GM12865 (cell line): ENCODE results near the gene GPC1.
"Not testable (repeated sequence)": the region's sequence is repeated elsewhere in the genome, so short reads cannot be mapped to it uniquely, and the experiment has no call there.

Experiments used
- DNase-seq: peaks from one replicate; pipeline ENCODE4 v3.0.0; 2010; ENCODE audit warnings: low read depth
- H3K4me3 ChIP-seq: 2 replicates; pipeline ENCODE4 v1.5.1; 2011; ENCODE audit warnings: mild to moderate bottlenecking, low read depth, low read length, control low read depth
- TF ChIP-seq, protein P1 (sequence below): IDR thresholded peaks from 2 replicates; pipeline ENCODE4 v1.5.1; 2011; ENCODE audit warnings: low read length, control low read depth, low read depth, inconsistent platforms; ENCODE audit not compliant: insufficient read depth; ENCODE audit errors: missing control alignments

Gene GPC1

DNA sequence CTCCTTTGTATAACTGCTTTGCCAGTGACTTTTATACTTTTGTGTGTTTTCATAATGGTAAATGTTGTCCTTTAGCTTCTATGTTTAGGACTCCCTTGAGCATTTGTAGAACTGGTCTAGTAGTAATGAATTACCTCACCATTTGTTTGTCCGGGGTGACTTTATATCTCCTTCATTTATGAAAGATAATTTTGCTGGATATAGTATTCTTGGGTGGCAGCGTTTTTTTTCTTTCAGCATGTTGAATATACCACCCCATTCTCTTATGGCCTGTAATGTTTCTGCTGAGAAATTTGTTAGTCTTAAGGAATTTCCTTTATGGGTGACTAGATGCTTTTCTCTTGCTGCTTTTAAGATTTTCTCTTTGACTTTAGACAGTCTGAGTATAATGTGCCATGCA, 56.0 kb downstream of the GPC1 start:
- TF ChIP-seq, protein P1, sequence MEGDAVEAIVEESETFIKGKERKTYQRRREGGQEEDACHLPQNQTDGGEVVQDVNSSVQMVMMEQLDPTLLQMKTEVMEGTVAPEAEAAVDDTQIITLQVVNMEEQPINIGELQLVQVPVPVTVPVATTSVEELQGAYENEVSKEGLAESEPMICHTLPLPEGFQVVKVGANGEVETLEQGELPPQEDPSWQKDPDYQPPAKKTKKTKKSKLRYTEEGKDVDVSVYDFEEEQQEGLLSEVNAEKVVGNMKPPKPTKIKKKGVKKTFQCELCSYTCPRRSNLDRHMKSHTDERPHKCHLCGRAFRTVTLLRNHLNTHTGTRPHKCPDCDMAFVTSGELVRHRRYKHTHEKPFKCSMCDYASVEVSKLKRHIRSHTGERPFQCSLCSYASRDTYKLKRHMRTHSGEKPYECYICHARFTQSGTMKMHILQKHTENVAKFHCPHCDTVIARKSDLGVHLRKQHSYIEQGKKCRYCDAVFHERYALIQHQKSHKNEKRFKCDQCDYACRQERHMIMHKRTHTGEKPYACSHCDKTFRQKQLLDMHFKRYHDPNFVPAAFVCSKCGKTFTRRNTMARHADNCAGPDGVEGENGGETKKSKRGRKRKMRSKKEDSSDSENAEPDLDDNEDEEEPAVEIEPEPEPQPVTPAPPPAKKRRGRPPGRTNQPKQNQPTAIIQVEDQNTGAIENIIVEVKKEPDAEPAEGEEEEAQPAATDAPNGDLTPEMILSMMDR: no peak

DNA sequence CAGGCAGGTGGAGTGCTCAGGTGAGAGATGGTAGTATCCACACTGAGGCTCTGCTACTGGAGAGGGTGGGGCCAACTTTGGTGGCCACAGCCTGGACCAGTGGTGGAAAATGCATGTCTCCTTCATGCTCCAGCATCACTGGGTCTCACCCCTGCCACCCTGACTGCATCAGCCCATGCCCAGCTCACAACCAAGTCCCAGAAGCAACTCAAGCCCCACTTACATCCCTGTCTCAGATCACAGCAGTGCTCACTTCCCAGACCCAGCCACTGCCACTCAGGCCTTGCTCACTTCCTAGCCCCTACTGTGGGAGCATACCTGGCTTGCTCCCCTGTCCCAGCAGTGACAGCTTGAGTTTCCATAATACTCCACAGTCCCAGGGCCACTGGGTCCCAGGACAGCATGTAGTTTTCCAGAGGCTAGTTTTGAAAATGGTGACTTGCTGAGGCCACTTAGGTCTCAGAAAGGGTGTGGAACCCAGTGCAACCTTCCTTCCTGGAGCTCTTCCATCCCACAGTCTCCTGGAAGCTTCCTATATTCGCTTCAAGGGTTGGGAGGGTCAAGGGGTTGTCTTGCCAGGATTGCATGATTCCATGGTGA, 58.8 kb downstream of the GPC1 start:
- no peak overlapping the region for H3K4me3 ChIP-seq
- no peak for DNase-seq
- TF ChIP-seq, protein P1: no peak

More for the DNA sequence above, 56.0 kb downstream of the GPC1 start:
- DNase-seq: no peak
- no peak overlapping the region for H3K4me3 ChIP-seq

DNA sequence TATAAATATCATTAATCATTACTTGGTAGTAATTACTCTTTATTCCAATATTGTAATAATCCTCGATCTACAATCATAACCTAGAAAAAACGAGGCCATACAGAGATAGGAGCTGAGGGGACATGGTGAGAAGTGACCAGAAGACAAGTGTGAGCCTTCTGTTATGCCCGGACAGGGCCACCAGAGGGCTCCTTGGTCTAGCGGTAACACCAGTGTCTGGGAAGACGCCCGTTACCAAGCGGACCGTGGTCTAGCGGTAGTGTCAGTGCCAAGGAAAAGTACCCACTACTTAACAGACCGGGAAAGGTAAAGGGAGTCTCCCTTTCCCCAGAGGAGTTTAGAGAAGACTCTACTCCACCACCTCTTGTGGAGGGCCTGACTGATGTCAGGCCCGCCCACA, 59.5 kb downstream of the GPC1 start:
- not testable (repeated sequence) for H3K4me3 ChIP-seq, DNase-seq

DNA sequence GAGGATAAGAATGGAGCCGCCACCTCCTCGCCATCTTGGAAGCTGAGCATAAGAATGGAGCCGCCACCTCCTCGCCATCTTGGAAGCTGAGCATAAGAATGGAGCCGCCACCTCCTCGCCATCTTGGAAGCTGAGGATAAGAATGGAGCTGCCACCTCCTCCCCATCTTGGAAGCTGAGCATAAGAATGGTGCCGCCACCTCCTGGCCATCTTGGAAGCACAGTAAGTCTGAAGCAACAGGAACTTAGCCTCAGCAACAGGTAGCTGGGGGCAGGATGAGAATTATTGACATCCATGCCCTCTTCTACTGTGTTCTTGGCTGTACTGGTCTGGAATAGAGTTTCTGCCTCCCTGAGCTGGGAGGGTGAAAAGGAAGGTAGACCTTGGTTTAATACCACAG, 61.6 kb downstream of the GPC1 start:
- DNase-seq, H3K4me3 ChIP-seq: not testable (repeated sequence)
- TF ChIP-seq, protein P1: peak; percentile 14

DNA sequence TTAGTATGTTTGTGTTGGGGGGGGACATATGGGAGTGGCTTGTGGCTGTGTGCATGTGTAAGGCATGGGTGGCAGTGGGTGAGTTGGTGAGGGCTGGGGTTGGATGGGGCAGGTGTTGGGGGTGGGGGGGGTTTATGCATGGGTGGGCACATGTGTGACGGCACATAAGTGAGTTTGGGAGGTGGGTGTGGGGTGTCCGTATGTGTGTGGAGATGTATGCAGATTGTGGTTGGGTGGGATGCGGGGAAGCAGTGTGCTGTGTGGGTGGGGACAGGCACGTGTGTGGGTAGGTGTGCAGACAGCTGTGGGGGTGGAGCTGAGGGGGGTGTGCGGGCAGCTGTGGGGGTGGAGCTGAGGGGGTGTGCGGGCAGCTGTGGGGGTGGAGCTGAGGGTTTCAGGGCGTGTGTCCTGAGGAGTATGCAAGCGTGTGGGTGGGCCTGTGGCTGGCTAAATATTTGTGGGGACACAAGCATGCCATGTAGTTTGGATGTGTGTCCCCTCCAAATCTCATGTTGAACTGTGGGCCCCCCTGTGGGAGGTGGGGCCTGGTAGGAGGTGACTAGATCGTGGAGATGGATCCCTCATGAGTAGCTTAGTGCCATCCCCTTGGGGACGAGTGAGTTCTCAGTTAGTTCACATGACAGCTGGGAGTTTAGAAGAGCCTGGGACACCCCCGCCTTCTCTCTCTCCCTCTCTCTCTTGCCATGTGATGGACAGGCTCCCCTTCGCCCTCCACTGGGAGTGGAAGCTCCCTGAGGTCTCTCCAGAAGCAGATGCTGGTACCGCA, 62.9 kb downstream of the GPC1 start:
- no peak overlapping the region for H3K4me3 ChIP-seq
- no peak for DNase-seq
- TF ChIP-seq, protein P1: no peak

DNA sequence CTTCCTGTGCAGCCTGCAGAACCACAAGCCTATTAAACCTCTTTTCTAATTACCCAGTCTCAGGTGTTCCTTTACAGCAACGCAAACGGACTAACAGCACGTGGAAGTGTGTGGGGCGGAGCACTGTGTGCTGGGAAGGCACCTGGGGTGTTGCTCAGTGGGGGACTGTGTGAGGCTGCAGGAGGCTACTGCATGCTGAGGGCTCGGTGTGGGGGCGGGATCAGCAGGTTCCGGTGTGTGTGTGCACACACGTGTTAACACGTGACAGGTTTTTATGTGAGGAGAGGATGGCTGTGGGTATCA, 63.4 kb downstream of the GPC1 start:
- TF ChIP-seq, protein P1: no peak
- H3K4me3 ChIP-seq: no peak overlapping the region
- no peak for DNase-seq

DNA sequence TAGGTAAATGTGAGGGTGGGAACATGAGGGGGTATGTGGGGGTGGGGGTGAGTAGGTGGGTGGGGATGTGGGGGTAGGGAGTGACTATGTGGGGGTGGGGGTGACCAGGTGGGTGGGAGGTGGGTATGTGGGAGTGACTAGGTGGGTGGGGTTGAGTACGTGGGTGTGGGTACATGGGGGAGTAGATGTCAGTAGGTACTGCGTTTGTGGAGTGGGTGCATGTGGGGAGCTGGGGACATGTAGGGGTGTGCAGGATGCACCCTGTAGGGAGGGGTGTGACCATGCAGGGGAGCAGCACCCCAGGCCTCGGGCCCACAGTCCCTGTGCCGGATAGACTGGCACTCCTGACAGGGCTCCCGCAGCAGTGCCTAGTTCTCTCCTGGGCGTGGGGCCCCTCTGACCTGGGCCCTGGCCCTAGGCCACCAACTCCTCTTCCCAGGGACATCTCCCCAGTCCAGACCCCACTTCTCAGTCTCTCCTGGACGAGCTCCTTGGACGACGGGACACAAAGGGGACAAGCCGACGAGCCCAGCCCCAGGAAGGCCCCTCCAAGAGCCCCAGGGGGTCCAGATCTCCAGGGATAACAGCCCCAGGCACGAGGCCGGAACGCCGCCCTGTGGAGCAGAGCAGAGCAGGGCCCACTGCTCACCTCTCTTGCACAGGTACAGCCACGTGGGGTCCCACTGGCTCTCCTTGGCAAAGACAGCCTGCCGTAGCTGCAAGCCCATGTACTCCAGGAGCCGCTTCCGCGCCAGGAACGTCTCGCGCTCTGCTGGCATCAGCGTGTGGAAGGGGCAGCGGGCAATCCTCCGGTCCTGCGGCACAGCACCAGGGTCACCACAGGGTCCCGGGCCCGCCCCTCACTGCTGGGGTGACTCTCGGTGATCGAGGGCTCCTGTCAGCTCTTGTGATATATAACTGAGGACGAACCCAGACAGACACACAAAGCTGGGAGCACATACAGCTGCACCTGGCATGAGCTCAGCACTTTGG, 64.1 kb downstream of the GPC1 start:
- no peak for DNase-seq
- TF ChIP-seq, protein P1: no peak
- no peak overlapping the region for H3K4me3 ChIP-seq
